ENCODE results near the gene KCNAB3.

KCNAB3 gene

GRCh38 chr17:7940743-7941142, 11.1 kb upstream of the KCNAB3 start:
- no peak for DNase-seq (ENCODE audit: low spot score)

GRCh38 chr17:7940034-7940433, 10.4 kb upstream of the KCNAB3 start:
- no peak for DNase-seq (ENCODE audit: low spot score)

GRCh38 chr17:7935859-7936258, 6.2 kb upstream of the KCNAB3 start:
- no peak for DNase-seq (ENCODE audit: low spot score)

- peak; percentile 48 for DNase-seq (ENCODE audit: low spot score)
These were observed 3.3 kb upstream of the KCNAB3 start for GRCh38 chr17:7932949-7933348.

- peak; percentile 33 for DNase-seq (ENCODE audit: low spot score)
These were observed 2.8 kb upstream of the KCNAB3 start for GRCh38 chr17:7932483-7932891.

GRCh38 chr17:7931709-7932482, 2.2 kb upstream of the KCNAB3 start, which contains the start of the genes CNTROB and TRAPPC1:
CNTROB (plus strand) TSS chr17:7932206; CDS start chr17:7933080, 874 bp downstream.
TRAPPC1 (minus strand) TSS chr17:7931946; CDS start chr17:7931829, 117 bp downstream.
- peak; percentile 99 for DNase-seq (ENCODE audit: low spot score)

GRCh38 chr17:7930841-7931631, 1.4 kb upstream of the KCNAB3 start:
- no peak for DNase-seq (ENCODE audit: low spot score)

- no peak for DNase-seq (ENCODE audit: low spot score)
These were observed 2.1 kb downstream of the KCNAB3 start for GRCh38 chr17:7927596-7927995.

- no peak for DNase-seq (ENCODE audit: low spot score)
These were observed 6.6 kb downstream of the KCNAB3 start for GRCh38 chr17:7922845-7923628.

GRCh38 chr17:7922269-7922844, 7.3 kb downstream of the KCNAB3 start:
- no peak for DNase-seq (ENCODE audit: low spot score)

GRCh38 chr17:7916808-7917207, 12.8 kb downstream of the KCNAB3 start:
- DNase-seq (ENCODE audit: low spot score): no peak

- DNase-seq (ENCODE audit: low spot score): no peak
These were observed 13.3 kb downstream of the KCNAB3 start for GRCh38 chr17:7916385-7916682.

- DNase-seq (ENCODE audit: low spot score): peak; percentile 93
These were observed 13.9 kb downstream of the KCNAB3 start, which contains the start of gene RNF227 for GRCh38 chr17:7915611-7916384. RNF227 (minus strand) TSS chr17:7916289; CDS start chr17:7916195, 94 bp downstream.

- no peak for DNase-seq (ENCODE audit: low spot score)
These were observed 14.5 kb downstream of the KCNAB3 start for GRCh38 chr17:7915179-7915610.

GRCh38 chr17:7912927-7913524, 16.6 kb downstream of the KCNAB3 start:
- DNase-seq (ENCODE audit: low spot score): peak; percentile 66

GRCh38 chr17:7911116-7911515, 18.5 kb downstream of the KCNAB3 start:
- no peak for DNase-seq (ENCODE audit: low spot score)

- no peak for DNase-seq (ENCODE audit: low spot score)
These were observed 18.9 kb downstream of the KCNAB3 start for GRCh38 chr17:7910711-7911110.

- DNase-seq (ENCODE audit: low spot score): no peak
These were observed 19.4 kb downstream of the KCNAB3 start for GRCh38 chr17:7910281-7910680.

- DNase-seq (ENCODE audit: low spot score): no peak
These were observed 20.6 kb downstream of the KCNAB3 start for GRCh38 chr17:7909089-7909488.
